Suprapubic skin (tissue), 4 donors: ENCODE results near the gene KLHL26. TPM values are rescaled to one million over a fixed set of nuclear protein-coding genes. Genes with fewer than 3 reads are reported as not detected.
A peak's percentile ranks its signal among the peaks of the same experiment; 100 is the strongest.

ENCODE experiments used
- DNase-seq, 2 donors: peaks; one replicate each; pipeline ENCODE4 v3.0.0-alpha.2; 2019; ENCODE audit warnings: low spot score in 2 of 2
- H3K27ac ChIP-seq: fragments of 200-600 bp; sonication (generic); one replicate; pipeline ENCODE4 v1.5.1; 2019
- H3K27me3 ChIP-seq: fragments of 200-600 bp; sonication (generic); one replicate; pipeline ENCODE4 v1.5.1; 2019
- H3K36me3 ChIP-seq: fragments of 200-600 bp; sonication (generic); one replicate; pipeline ENCODE4 v1.5.1; 2019
- H3K4me1 ChIP-seq: fragments of 200-600 bp; sonication (generic); one replicate; pipeline ENCODE4 v1.5.1; 2019
- H3K4me3 ChIP-seq: fragments of 200-600 bp; sonication (generic); one replicate; pipeline ENCODE4 v1.5.1; 2019; ENCODE audit warnings: mild to moderate bottlenecking
- H3K9me3 ChIP-seq: fragments of 200-600 bp; sonication (generic); one replicate; pipeline ENCODE4 v1.5.1; 2019
- CTCF ChIP-seq, 2 donors: fragments of 200-600 bp in 1 of 2; fragments of 450-650 bp in 1 of 2; sonication (generic) in 1 of 2; IDR thresholded peaks; one replicate each; pipeline ENCODE4 v1.5.1; 2016 to 2019; ENCODE audit warnings: antibody characterized with exemption in 2 of 2, mild to moderate bottlenecking in 1 of 2, moderate library complexity in 1 of 2
- EP300 ChIP-seq: sonication (generic); formaldehyde crosslinking; IDR thresholded peaks from one replicate; pipeline ENCODE4 v1.6.1; 2017; ENCODE audit warnings: antibody characterized with exemption
- POLR2A ChIP-seq, 2 donors: fragments of 450-650 bp; IDR thresholded peaks; one replicate each; pipeline ENCODE4 v1.6.1; 2017; ENCODE audit warnings: antibody characterized with exemption in 2 of 2, mild to moderate bottlenecking in 2 of 2, moderate library complexity in 2 of 2
- POLR2AphosphoS5 ChIP-seq, 3 donors: sonication (generic); formaldehyde crosslinking; IDR thresholded peaks; one replicate each; pipeline ENCODE4 v1.6.1; 2017; ENCODE audit warnings: antibody characterized with exemption in 3 of 3
- WGBS: methylation state at CpG from one replicate; pipeline ENCODE4 v1.1.5; 2018; 5-methylcytosine and 5-hydroxymethylcytosine counted together
- total RNA-seq, 4 donors: library from RNA; depleted of rRNA; stranded (reverse); fragments of >200 nt; gene quantifications; one replicate each; pipeline ENCODE4 v1.1.0, GENCODE V29; 2016

KLHL26 gene
- total RNA-seq, 4 donors from 2014 or later: 6.9 to 26.5 (median 11.5) TPM

DNA sequence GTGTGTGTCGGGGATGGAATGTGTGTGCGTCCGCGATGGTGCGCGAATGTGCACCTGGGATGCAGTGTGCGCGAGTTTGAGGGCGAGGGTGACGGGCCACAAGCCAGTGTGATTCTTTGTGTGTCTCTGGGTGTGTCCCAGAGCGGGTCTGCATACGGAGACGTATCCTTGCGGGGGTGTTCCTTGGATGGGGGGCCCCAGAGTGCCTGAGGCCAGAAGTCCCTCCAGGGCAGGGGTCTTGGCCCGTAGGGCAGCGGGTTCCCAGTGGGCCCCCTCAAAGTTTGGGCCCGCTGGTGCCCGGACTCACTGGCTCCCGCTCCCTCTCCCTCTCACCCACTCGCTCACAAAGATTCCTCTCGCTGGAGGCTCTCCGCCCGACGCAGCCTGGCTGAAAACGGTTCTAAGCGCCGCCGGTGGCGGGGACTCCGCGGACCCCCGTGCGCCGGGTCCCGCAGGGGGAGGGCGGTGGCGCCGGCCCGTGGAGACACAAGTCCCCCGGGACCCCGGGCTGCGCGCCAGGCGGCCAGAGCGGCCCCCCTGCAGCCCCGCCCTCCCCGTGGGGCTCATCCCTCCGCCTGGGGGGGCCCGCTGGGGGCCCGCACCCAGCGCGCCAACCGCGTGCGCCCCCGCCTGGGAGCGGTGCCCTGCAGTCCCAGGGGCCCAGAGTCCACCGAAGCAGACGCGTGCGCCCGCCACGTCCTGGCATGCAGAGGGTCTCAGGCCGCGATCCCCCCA lies 31.1 kb upstream of the KLHL26 start:
- Histone ChIP-seq H3K27me3 (peaks cover 70% of the 10 kb centered on the region), H3K4me3 (peak overlapping the region; percentile 52), H3K27ac (no peak overlapping the region), H3K4me1 (peaks cover 47% of the 10 kb centered on the region), H3K36me3 (no peaks in the 10 kb centered on the region), H3K9me3 (no peaks in the 10 kb centered on the region)
- no peak for DNase-seq
- TF ChIP-seq POLR2AphosphoS5 (IDR thresholded peaks at IDR 0.05): no peak
- TF ChIP-seq POLR2A (IDR thresholded peaks at IDR 0.05): no peak
- TF ChIP-seq EP300: no peak
- no peak for TF ChIP-seq CTCF (IDR thresholded peaks at IDR 0.05)
- no CpG with 5 or more reads among the region's 65 CpGs for WGBS

GRCh38 chr19:18606281-18607225 lies 30.3 kb upstream of the KLHL26 start, which contains the start of gene CRLF1:
TSS of gene CRLF1 (minus strand) at chr19:18606799. CDS start at chr19:18606656, 143 bp downstream.
- 2% methylated on average over 5 of the region's 116 CpGs for WGBS
- peaks cover 55% of the 10 kb centered on the region for H3K4me1 ChIP-seq
- DNase-seq: no peak
- no peaks in the 10 kb centered on the region for H3K36me3 ChIP-seq
- peaks cover 78% of the 10 kb centered on the region for H3K27me3 ChIP-seq
- H3K4me3 ChIP-seq: peak within 1 kb of the TSS; percentile 52
- no peaks in the 10 kb centered on the region for H3K9me3 ChIP-seq
- H3K27ac ChIP-seq: no peak within 1 kb of the TSS
- no peak for TF ChIP-seq EP300

- no peak overlapping the region for H3K27ac ChIP-seq
- H3K4me1 ChIP-seq: peaks cover 65% of the 10 kb centered on the region
- H3K4me3 ChIP-seq: peak overlapping the region; percentile 52
- TF ChIP-seq CTCF (IDR thresholded peaks at IDR 0.05): no peak
- TF ChIP-seq POLR2A (IDR thresholded peaks at IDR 0.05): no peak
- TF ChIP-seq EP300: no peak
- no peak for TF ChIP-seq POLR2AphosphoS5 (IDR thresholded peaks at IDR 0.05)
- no peaks in the 10 kb centered on the region for H3K36me3 ChIP-seq
- 2% methylated on average over 40 of the region's 68 CpGs for WGBS
- no peak for DNase-seq
- peaks cover 87% of the 10 kb centered on the region for H3K27me3 ChIP-seq
- H3K9me3 ChIP-seq: no peaks in the 10 kb centered on the region
Measured at GRCh38 chr19:18607226-18608101, 29.4 kb upstream of the KLHL26 start.

DNA sequence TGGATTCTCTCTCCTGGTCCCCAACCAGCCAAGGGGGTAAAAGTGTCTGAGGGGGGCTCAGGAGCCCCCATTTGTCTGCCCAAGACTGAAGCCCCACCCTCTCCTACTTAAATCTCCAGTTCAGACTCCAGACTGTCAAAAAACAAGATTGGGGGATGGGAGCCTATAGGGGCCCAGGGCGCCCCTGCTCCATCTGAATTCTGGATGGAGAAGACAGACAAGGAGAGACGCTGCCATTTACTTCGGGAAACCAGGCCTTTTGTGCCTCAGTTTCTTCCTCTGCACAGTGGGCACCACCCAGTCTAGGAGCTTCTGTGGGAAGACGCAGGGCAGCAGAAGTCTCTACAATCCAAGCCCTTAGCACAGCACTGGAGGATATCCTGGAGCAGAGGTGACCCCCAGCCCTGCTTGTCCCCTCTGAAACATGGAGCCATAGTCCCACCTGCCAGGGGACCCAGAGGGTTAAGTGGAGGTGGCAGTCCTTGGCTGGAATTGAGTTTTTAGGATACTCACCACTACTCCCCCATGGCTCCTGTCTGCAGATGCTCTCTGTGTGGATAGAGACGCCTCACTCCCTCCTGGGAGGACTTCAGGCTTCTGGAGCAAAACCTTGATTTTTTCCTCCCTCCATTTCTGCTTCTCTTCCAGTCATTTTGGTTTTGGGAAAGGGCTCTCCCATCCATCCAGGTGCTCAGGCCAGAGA lies 28.6 kb upstream of the KLHL26 start:
- Histone ChIP-seq H3K36me3 (no peaks in the 10 kb centered on the region), H3K4me1 (peaks cover 72% of the 10 kb centered on the region), H3K27ac (no peak overlapping the region), H3K9me3 (no peaks in the 10 kb centered on the region), H3K27me3 (peaks cover 95% of the 10 kb centered on the region), H3K4me3 (no peak overlapping the region)
- TF ChIP-seq POLR2A (IDR thresholded peaks at IDR 0.05) (no peak), EP300 (no peak), CTCF (IDR thresholded peaks at IDR 0.05) (no peak), POLR2AphosphoS5 (IDR thresholded peaks at IDR 0.05) (no peak)
- DNase-seq: no peak
- WGBS: 49% methylated on average over 5 of the region's 5 CpGs
